Measurements from ENCODE around the gene MIEF1. TPM values are rescaled to one million over a fixed set of nuclear protein-coding genes. Genes with fewer than 3 reads are reported as not detected.

Gene MIEF1
- total and polyA plus RNA-seq, 8 donors = 16.1 to 28.5 (median 25.4) TPM

DNA sequence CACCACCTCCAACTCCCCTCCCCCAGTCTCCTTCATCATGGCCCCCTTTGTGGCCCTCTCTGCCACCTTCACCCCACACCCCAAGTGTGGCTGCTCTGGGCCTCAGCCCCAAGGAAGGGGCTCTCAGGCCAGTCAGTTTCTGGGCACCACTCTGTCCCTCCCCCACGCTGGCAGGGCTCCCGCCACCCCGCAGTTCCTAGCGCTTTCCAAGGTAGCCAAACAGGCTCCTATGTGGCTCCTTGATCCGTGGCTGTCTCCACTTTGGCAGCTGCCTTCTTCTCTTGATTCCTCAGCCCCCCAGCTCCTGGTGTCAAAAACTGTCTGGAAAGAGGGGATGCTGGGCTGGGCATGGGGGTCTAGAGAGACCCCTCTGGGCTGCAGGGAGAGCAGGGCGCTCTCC, 58.0 kb downstream of the MIEF1 start:
- intact Hi-C loops (cut with DNase I) = no loop called here
- ATAC-seq (no peak), DNase-seq (no peak)
- no peak overlapping the region for H3K4me3 ChIP-seq
- peaks cover 22 to 87% of the 10 kb centered on the region in 2 donors for H3K27me3 ChIP-seq
- TF ChIP-seq CTCF (IDR thresholded peaks at IDR 0.05) = no peak
- H3K27ac ChIP-seq = no peak overlapping the region
- peaks cover 0 to 12% of the 10 kb centered on the region in 2 donors for H3K4me1 ChIP-seq
- no peaks in the 10 kb centered on the region for H3K36me3 ChIP-seq
- H3K9me3 ChIP-seq = no peaks in the 10 kb centered on the region

DNA sequence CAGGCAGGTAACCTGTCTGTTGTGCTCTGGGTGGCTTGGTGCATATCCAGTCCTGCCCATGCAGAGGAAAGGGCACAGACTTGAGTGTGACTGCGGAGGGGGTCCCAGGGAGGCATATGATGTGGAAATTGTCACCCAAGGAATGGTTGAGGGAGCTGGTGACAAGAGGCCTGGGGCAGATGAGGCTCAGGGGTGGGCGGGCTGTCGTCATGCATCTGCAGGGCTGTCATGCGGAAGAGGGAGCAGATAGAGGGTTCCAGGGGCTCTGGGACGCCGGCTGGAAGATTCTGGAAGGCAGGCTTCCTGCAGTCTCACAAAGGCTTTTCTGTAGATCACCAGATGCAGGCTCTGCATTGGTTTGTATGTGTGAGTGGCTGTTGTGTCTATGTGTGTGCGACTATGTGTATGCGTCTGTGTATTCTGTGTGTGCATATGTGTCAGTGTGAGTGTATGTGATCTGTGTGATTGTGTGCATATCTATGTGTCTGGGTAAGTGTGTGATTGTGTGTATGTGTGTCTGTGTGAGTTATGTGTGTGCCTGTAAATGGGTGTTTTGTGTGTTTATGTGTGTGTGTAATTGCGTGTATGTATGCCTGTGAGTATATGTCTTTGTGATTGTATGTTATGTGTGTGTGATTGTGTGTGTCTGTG, 60.9 kb downstream of the MIEF1 start:
- Histone ChIP-seq H3K9me3 (no peaks in the 10 kb centered on the region), H3K36me3 (no peaks in the 10 kb centered on the region), H3K4me3 (no peak overlapping the region), H3K4me1 (peaks cover 0 to 5% of the 10 kb centered on the region in 2 donors), H3K27me3 (peaks cover 8 to 60% of the 10 kb centered on the region in 2 donors), H3K27ac (no peak overlapping the region)
- intact Hi-C loops (cut with DNase I) = no loop called here
- TF ChIP-seq CTCF (IDR thresholded peaks at IDR 0.05) = no peak
- DNase-seq = no peak
- no peak for ATAC-seq

DNA sequence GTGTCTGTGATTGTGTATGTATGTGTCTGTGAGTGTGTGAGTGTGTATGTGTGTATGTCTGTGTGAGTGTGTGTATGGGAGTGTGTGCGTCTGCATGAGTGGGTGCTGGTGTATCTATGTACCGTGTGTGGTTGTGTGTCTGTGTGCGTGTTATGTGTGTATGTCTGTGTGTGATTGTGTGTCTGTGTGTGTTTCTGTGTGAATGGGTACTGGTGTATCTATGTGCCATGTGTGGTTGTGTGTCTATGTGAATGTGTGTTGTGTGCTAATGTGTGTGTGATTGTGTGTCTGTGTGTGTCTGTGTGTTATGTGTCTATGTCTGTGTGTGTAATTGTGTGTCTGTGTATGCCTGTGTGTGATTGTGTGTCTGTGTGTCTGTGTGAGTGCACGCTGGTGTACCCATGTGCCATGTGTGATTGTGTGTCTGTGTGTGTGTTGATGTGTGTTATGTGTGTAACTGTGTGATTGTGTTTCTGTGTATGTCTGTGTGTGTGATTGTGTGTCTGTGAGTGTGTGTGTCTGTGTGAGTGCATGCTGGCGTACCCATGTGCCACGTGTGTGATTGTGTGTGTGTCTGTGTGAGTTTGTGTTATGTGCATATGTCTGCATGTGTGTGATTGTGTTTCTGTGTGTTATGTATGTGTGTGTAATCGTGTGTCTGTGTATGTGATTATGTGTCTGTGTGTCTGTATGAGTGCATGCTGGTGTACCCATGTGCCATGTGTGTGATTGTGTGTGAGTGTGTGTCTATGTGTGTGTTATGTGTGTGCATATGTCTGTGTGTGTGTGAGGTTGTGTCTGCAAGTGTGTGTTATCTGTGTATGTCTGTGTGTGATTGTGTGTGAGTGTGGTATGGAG, 61.7 kb downstream of the MIEF1 start:
- H3K27ac ChIP-seq = no peak overlapping the region
- peaks cover 0 to 57% of the 10 kb centered on the region in 2 donors for H3K27me3 ChIP-seq
- TF ChIP-seq CTCF (IDR thresholded peaks at IDR 0.05) = no peak
- DNase-seq = no peak
- no peak for ATAC-seq
- H3K36me3 ChIP-seq = no peaks in the 10 kb centered on the region
- no peaks in the 10 kb centered on the region for H3K9me3 ChIP-seq
- intact Hi-C loops (cut with DNase I) = no loop called here
- no peak overlapping the region for H3K4me3 ChIP-seq
- H3K4me1 ChIP-seq = no peaks in the 10 kb centered on the region

GRCh38 chr22:39565414-39565944, 63.4 kb downstream of the MIEF1 start:
- no peaks in the 10 kb centered on the region for H3K4me1 ChIP-seq
- no peak for ATAC-seq
- TF ChIP-seq CTCF (IDR thresholded peaks at IDR 0.05) = no peak
- intact Hi-C loops (cut with DNase I) = no loop called here
- H3K27ac ChIP-seq = no peak overlapping the region
- H3K9me3 ChIP-seq = no peaks in the 10 kb centered on the region
- DNase-seq = no peak
- H3K36me3 ChIP-seq = no peaks in the 10 kb centered on the region
- H3K27me3 ChIP-seq = peaks cover 0 to 45% of the 10 kb centered on the region in 2 donors
- no peak overlapping the region for H3K4me3 ChIP-seq
